K562 (cell line): Measurements from ENCODE around the gene PAQR4. TPM values are rescaled to one million over a fixed set of nuclear protein-coding genes. Genes with fewer than 3 reads are reported as not detected.

ENCODE experiments used
- ATF6 ChIP-seq: sonication (generic); formaldehyde crosslinking; IDR thresholded peaks from 2 replicates; pipeline ENCODE4 v1.4.0; 2020; ENCODE audit warnings: mild to moderate bottlenecking, missing genetic modification reagents
- ESRRB ChIP-seq: fragments of 250-450 bp; sonication (Bioruptor Pico); IDR thresholded peaks from 2 replicates; pipeline ENCODE4 v1.5.0; 2020; ENCODE audit warnings: mild to moderate bottlenecking, moderate library complexity, borderline replicate concordance
- KAT7 ChIP-seq: sonication (generic); formaldehyde crosslinking; IDR thresholded peaks from 2 replicates; pipeline ENCODE4 v1.8.0; 2022; ENCODE audit warnings: missing genetic modification reagents, mild to moderate bottlenecking, borderline replicate concordance
- NRF1 ChIP-seq, 2 experiments: fragments of 450-650 bp; IDR thresholded peaks in 1 of 2; conservative IDR thresholded peaks in 1 of 2; 2 replicates each; pipeline ENCODE4 v1.6.1; 2014; ENCODE audit warnings: mild to moderate bottlenecking in 2 of 2
- POLR2B ChIP-seq: fragments of 450-650 bp; IDR thresholded peaks from 2 replicates; pipeline ENCODE4 v1.6.1; 2018; ENCODE audit warnings: low read depth; ENCODE audit not compliant: partially characterized antibody
- POLR2G ChIP-seq: fragments of 200-400 bp; formaldehyde crosslinking; IDR thresholded peaks from 2 replicates; pipeline ENCODE4 v1.6.1; 2017; ENCODE audit warnings: low read depth, mild to moderate bottlenecking, antibody characterized with exemption, low read length, moderate library complexity
- REST ChIP-seq, 2 experiments: fragments of 450-650 bp; formaldehyde crosslinking in 1 of 2; IDR thresholded peaks; 2 replicates each; pipeline versions ENCODE4 v1.4.0 to v1.6.1; 2014 to 2020; ENCODE audit warnings: mild to moderate bottlenecking in 2 of 2, borderline replicate concordance in 1 of 2, low read depth in 1 of 2
- TFAP4 ChIP-seq: sonication (generic); formaldehyde crosslinking; IDR thresholded peaks from 2 replicates; pipeline ENCODE4 v1.8.0; 2022; ENCODE audit warnings: missing genetic modification reagents, mild to moderate bottlenecking, moderate library complexity, borderline replicate concordance
- polyA plus RNA-seq, 8 experiments: library from polyadenylated mRNA; depleted of rRNA in 4 of 8; stranded (reverse) in 5 of 8; unstranded in 3 of 8; fragments of >200 nt; fragmentation: Nextera tagmentation in 2 of 8; fragmentation: Illumina TruSeq in 1 of 8; extraction: Ambion mirVana in 2 of 8; extraction: Trizol in 1 of 8; gene quantifications; 2 replicates each; pipeline versions ENCODE4 v1.2.1 to v1.2.3, GENCODE V29; 2011 to 2014; ENCODE audit warnings: inconsistent platforms in 1 of 8, missing spikeins in 1 of 8
- total RNA-seq, 7 experiments: library from RNA; depleted of rRNA in 6 of 7; stranded (reverse); fragments of >200 nt in 6 of 7; fragmentation: Illumina TruSeq in 2 of 7; extraction: Trizol in 2 of 7; gene quantifications; 2 replicates each; pipeline versions ENCODE4 v1.2.1 to v1.2.3, GENCODE V29; 2011 to 2021; ENCODE audit warnings: low replicate concordance in 1 of 7
- TF ChIP-seq, protein P1 (sequence below): fragments of 450-650 bp; IDR thresholded peaks from 2 replicates; pipeline ENCODE4 v1.6.1; 2016
- TF ChIP-seq, protein P2 (sequence below): sonication (generic); formaldehyde crosslinking; IDR thresholded peaks from 2 replicates; pipeline ENCODE4 v1.8.0; 2022; ENCODE audit warnings: mild to moderate bottlenecking, low read depth, missing genetic modification reagents

PAQR4 gene
- total and polyA plus RNA-seq, 9 of the 15 experiments (the other 6 are each of a cell fraction or from before 2014, with no cell fraction given) = 0.62 to 40.4 (median 19.5) TPM

DNA sequence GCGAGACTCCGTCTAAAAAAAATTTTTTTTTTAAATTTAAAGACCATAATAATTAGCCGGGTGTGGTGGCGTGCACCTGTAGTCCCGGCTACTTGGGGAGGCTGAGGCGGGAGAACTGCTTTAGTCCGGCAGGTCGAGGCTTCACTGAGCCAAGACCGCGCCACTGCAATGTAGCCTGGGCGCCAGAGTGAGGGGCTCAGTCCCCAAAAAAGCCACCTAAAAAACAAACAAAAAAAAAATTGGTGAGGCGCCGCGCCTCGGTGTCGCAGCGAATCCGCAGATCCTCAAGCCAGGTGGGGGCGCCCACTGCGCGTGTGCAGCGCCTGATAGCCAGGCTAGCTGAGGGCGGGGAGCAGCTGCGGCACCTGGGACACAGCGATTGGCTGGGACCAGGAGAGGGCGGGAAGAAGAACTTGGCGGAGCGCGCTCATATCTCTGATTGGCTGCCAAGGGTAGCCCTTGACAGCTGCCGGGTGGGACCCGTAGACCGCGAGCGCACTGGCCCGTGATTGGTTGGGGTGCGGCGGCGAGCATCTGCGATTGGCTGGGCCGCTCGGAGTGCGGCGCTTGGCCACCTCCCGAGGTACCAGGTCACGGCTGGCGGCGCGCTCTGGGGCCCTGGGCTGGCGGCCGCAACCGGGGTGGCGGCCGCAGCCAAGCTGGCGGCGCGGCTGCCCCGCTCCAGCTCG, 34.6 kb downstream of the PAQR4 start (continued):
- TF ChIP-seq REST (IDR thresholded peaks at IDR 0.05; ENCODE audit: borderline replicate concordance) (peak; percentile 94), REST (CRISPR knock-in tag; IDR thresholded peaks at IDR 0.05; ENCODE audit: low read depth) (no peak), POLR2G (peak; percentile 63), ESRRB (CRISPR knock-in tag) (no peak), POLR2B (no peak), TFAP4 (peak; percentile 96), KAT7 (CRISPR knock-in tag) (no peak), NRF1 (conservative IDR thresholded peaks at IDR 0.05 in 1 of 2, IDR thresholded peaks at IDR 0.05 in 1 of 2) (peak; percentile 95 to 96), ATF6 (CRISPR knock-in tag) (no peak)
- TF ChIP-seq, protein P1, sequence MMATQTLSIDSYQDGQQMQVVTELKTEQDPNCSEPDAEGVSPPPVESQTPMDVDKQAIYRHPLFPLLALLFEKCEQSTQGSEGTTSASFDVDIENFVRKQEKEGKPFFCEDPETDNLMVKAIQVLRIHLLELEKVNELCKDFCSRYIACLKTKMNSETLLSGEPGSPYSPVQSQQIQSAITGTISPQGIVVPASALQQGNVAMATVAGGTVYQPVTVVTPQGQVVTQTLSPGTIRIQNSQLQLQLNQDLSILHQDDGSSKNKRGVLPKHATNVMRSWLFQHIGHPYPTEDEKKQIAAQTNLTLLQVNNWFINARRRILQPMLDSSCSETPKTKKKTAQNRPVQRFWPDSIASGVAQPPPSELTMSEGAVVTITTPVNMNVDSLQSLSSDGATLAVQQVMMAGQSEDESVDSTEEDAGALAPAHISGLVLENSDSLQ = peak; percentile 98
- TF ChIP-seq, protein P2, sequence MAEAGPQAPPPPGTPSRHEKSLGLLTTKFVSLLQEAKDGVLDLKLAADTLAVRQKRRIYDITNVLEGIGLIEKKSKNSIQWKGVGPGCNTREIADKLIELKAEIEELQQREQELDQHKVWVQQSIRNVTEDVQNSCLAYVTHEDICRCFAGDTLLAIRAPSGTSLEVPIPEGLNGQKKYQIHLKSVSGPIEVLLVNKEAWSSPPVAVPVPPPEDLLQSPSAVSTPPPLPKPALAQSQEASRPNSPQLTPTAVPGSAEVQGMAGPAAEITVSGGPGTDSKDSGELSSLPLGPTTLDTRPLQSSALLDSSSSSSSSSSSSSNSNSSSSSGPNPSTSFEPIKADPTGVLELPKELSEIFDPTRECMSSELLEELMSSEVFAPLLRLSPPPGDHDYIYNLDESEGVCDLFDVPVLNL (CRISPR knock-in tag) = peak; percentile 20; the same call in 1 of the 2 replicates
